ENCODE data around the gene IQCH.

IQCH gene

GRCh38 chr15:67365994-67366393 is 111.4 kb downstream of the IQCH start:
- TF ChIP-seq CTCF (IDR thresholded peaks at IDR 0.05; ENCODE audit: low read depth, low read length, missing control alignments) = no peak
- no peak for DNase-seq (ENCODE audit: low read depth)
- no peak overlapping the region for H3K4me3 ChIP-seq (ENCODE audit: low read depth, low read length)

GRCh38 chr15:67366904-67367303 is 112.3 kb downstream of the IQCH start:
- no peak for DNase-seq (ENCODE audit: low read depth)
- TF ChIP-seq CTCF (IDR thresholded peaks at IDR 0.05; ENCODE audit: low read depth, low read length, missing control alignments) = no peak
- no peak overlapping the region for H3K4me3 ChIP-seq (ENCODE audit: low read depth, low read length)

- no peak for TF ChIP-seq CTCF (IDR thresholded peaks at IDR 0.05; ENCODE audit: low read depth, low read length, missing control alignments)
- no peak overlapping the region for H3K4me3 ChIP-seq (ENCODE audit: low read depth, low read length)
- DNase-seq (ENCODE audit: low read depth) = no peak
Measured at GRCh38 chr15:67369359-67369998, 114.9 kb downstream of the IQCH start.

- TF ChIP-seq CTCF (IDR thresholded peaks at IDR 0.05; ENCODE audit: low read depth, low read length, missing control alignments) = no peak
- no peak for DNase-seq (ENCODE audit: low read depth)
- no peak overlapping the region for H3K4me3 ChIP-seq (ENCODE audit: low read depth, low read length)
Measured at GRCh38 chr15:67370206-67370954, 115.8 kb downstream of the IQCH start.

GRCh38 chr15:67372543-67372942 is 118.0 kb downstream of the IQCH start:
- no peak overlapping the region for H3K4me3 ChIP-seq (ENCODE audit: low read depth, low read length)
- TF ChIP-seq CTCF (IDR thresholded peaks at IDR 0.05; ENCODE audit: low read depth, low read length, missing control alignments) = no peak
- DNase-seq (ENCODE audit: low read depth) = no peak

- no peak for DNase-seq (ENCODE audit: low read depth)
- no peak overlapping the region for H3K4me3 ChIP-seq (ENCODE audit: low read depth, low read length)
- TF ChIP-seq CTCF (IDR thresholded peaks at IDR 0.05; ENCODE audit: low read depth, low read length, missing control alignments) = no peak
Measured at GRCh38 chr15:67372986-67373675, 118.5 kb downstream of the IQCH start.
